Left renal pelvis (tissue), 4 donors: ENCODE data around the gene AKAP13. TPM values are rescaled to one million over a fixed set of nuclear protein-coding genes. Genes with fewer than 3 reads are reported as not detected.

ENCODE experiments used
- DNase-seq, 4 donors: peaks; one replicate each; pipeline ENCODE4 v3.0.0-alpha.2; 2013; ENCODE audit warnings: low read depth in 4 of 4, low spot score in 3 of 4
- polyA plus RNA-seq, 4 donors: library from polyadenylated mRNA; unstranded; fragments of 120-200 nt; gene quantifications; one replicate each; pipeline ENCODE4 v1.2.1, GENCODE V29; 2013; ENCODE audit not compliant: insufficient read length in 4 of 4

AKAP13 gene
- polyA plus RNA-seq, 4 donors: 82.3 to 93.2 (median 87.8) TPM

GRCh38 chr15:85758655-85758978 is 378.2 kb downstream of the AKAP13 start:
- DNase-seq: no peak

GRCh38 chr15:85759376-85759775 is 379.0 kb downstream of the AKAP13 start:
- no peak for DNase-seq

- DNase-seq: no peak
These were observed 379.6 kb downstream of the AKAP13 start for GRCh38 chr15:85760049-85760448.

GRCh38 chr15:85760531-85761371 is 380.3 kb downstream of the AKAP13 start:
- no peak for DNase-seq

- DNase-seq: no peak
These were observed 381.2 kb downstream of the AKAP13 start for GRCh38 chr15:85761635-85762034.

GRCh38 chr15:85762039-85762755 is 381.8 kb downstream of the AKAP13 start:
- no peak for DNase-seq

- DNase-seq: no peak
These were observed 382.3 kb downstream of the AKAP13 start for GRCh38 chr15:85762756-85763127.

GRCh38 chr15:85763157-85763556 is 382.8 kb downstream of the AKAP13 start:
- DNase-seq: no peak

- no peak for DNase-seq
These were observed 383.6 kb downstream of the AKAP13 start for GRCh38 chr15:85763673-85764633.

GRCh38 chr15:85764649-85765277 is 384.4 kb downstream of the AKAP13 start:
- DNase-seq: no peak

- no peak for DNase-seq
These were observed 385.8 kb downstream of the AKAP13 start for GRCh38 chr15:85766001-85766831.

GRCh38 chr15:85767785-85768529 is 387.6 kb downstream of the AKAP13 start:
- DNase-seq: no peak

GRCh38 chr15:85768595-85769168 is 388.3 kb downstream of the AKAP13 start:
- no peak for DNase-seq

- no peak for DNase-seq
These were observed 388.9 kb downstream of the AKAP13 start for GRCh38 chr15:85769182-85769900.

GRCh38 chr15:85770096-85771041 is 390.0 kb downstream of the AKAP13 start:
- no peak for DNase-seq

GRCh38 chr15:85771271-85771670 is 390.9 kb downstream of the AKAP13 start:
- no peak for DNase-seq
